Fibroblast of upper back skin (primary cell): ENCODE data around the gene LARP4B.

Source experiments
- DNase-seq: peaks from one replicate; pipeline ENCODE4 v3.0.0-alpha.2; 2013

The LARP4B gene

DNA sequence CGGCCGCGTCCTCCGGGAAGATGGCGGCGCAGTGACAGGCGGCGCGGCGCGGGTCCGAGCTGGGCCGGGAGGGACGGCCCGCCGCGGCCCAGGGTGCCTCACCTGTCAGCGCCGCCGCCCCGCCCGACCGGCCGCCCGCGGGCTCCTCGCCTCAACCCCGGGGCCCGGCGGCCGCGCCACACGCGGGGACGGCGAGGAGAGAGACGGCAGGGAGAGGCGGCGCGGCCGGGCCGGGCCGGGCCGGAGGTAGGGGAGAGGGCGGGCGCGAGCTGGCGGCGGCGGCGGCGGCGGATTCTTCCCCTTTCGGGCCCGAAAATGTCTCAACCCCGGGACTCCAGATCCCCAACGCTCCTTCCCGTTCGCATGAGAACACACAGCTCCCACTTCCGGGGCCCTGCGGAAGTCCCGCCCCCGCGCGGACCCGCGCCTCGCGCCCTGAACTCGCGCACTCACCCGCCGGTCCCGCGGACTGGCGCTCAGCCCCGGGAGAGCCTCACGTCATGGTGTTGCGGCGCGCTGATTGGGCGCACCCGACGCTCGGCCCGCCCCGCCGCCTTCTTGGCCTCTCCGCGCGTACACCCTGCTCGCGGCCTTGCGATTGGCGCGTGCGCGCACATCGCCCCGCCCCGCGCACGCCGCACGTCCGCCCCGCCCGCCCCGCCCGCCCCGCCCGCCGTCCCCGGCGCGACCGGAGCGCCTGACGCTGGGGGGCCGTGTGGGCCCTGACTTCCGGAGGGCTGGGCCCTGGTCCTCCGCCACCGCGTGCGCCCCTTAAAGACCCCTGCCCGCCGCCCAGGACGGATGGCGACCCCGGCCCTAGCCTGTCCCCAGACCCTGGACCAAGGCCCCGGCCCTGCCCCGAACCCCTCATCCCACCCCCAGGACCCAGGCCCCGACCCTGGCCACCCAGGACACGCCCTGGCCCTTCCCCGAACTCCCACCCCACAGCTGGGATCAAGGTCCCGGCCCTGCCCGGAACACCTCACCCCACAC, at the start of gene LARP4B:
Gene LARP4B, minus strand, starts transcription at position 380 of the 993 bp plus-strand sequence. CDS start 45,984 bp downstream, outside the sequence.
- peak; percentile 98 for DNase-seq

DNA sequence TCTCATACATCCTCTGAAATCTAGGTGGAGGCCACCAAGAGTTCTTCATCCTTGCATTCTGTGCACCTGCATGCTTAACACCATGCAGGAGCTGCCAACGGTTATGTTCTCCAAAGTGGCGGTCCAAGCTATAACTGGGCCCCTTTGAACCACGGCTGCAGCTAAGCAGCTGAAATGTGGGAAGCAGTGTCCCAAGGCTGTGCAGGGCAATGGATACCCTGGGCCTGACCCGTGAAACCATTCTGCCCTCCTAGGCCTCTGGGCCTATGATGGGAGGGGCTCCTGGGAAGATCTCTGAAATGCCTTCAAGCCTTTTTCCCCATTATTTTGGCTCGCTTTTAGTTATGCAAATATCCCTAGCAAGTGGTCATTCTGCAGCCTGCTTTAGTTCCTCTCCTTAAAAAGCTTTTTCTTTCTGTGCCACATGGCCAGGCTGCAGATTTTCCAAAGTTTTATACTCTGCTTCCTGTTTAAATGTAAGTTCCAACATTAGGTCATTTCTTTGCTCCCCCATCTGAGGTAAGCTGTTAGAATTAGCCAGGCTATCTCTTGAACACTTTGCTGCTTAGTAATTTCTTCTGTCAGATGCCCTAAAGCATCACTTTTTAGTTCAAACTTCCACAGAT, 49.1 kb upstream of the LARP4B start:
- no peak for DNase-seq

DNA sequence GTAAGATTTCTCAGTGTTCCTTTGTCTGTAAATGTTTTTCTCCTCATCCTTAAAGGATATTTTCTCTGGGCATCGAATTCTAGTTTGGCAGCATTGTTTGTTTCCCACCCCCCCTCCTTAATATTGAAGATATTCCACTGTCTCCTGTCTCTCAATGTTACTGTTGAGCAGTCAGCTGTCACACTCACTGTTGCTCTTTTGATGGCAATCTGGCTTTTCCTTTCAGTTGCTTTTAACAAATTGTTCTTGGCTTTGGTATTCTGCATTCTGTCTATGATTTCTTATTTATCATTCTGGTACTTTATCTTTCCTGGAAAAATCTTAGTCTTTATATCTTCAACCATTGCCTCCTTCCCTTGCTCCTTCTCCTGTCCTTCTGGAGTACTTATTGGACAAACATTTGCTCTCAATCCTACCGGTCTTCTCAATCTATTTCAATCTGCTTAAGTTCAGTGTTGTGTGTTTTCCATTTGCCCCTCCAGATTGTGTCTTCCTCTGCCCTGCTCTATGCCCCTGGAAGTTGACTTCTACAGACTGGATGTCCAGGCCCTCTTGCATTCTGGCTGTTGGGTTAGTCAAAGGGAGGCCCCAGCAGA, 47.4 kb upstream of the LARP4B start:
- DNase-seq, result no peak

DNA sequence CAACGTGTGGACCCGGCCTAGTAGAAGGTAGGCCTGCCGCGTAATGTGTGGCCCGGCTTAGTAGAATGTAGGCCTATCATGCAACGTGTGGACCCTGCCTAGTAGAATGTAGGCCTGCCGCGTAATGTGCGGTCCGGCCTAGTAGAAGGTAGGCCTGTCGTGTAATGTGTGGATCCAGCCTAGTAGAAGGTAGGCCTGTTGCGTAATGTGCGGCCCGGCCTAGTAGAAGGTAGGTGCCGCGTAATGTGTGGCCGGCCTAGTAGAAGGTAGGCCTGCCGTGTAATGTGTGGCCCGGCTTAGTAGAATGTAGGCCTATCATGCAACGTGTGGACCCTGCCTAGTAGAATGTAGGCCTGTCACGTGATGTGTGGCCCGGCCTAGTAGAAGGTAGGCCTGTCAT, 44.8 kb upstream of the LARP4B start:
- DNase-seq, result no peak

DNA sequence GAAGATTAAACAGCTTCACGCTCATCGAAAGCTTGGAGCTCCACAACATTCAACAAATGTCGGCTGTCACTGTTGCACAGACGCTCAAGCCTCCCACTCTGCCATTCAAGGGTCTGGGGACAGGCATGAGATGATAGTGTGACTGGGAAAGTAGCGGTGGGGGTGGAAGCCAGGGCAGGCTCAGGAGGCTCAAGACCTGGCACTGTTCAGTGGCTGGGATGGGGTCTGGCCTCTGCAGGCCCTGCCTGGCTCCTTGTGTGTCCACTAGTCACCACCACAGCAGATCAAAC, 43.2 kb upstream of the LARP4B start:
- no peak for DNase-seq

DNA sequence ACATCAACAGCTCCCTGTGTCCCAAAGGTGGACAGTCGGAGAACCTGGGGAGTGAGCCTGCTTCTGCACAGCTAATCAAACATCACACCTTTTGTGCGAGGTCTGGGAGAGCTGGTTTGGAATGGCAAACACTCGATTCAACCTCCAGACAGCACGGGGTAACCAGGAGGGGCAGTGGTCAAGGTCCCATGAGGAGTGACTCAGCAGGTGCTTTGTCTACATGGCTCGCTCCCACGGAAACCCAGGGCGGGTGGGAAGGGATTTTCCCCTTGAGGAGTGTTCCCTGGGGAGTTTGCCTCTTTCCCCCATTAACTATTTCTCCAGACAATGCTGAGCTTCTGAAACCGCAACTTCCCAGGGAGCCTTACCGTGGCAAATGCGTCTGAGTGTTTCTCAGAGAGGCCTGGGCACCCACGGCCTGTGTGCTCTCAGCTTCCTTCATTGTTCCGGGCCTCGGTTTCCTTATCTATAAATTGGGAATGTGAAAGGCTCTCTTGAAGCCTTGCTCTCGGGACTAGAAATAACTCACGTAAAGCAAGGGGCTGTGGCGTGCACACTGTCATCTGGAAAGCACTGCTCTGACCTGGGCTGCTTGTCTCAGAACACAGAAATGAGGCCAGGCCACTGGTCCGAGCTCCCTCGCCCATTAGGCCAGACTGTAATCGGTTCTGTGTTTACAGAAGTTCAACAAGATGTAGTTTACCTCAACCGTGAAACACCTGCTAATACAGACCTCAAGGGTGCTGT, 42.7 kb upstream of the LARP4B start:
- DNase-seq, result peak; percentile 20

DNA sequence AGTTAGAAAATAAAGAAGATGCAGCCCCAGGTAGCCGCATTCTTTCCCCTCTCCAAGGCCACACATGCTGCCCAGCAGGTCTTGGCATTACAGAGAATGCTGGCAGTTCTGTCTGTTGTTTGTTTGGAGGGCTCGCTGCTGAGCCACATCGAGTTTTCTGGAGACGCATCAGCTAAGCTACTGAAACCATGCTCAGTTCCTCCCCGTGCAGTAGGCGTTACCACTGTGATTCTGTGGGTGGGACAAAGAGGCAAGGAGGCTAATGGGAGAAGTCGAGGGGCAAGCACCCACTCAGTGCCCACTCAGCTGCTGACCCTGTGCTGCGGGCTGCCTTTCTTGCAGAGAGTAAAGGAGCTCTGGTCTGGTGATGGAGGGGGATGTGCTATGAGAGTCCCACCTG, 41.3 kb upstream of the LARP4B start:
- no peak for DNase-seq

DNA sequence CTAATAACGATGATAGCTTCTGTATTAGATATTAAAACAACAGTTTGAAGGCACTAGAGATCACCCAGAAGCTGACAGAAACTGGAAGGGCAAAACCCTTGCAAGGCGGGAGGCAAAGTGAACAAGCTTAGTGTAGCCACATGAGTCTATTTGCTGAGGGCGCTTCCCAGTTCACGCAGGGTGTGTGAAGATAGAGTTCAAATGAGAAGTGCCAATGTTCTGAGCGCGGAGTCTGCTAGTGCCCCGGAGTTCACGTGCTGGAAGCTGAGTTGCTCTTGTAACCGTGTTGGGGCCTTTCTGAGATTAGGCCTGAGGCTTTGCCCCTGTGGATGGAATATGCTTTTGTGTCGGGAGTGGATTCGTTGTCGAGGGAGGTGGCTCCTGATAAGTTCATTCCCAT, 40.1 kb upstream of the LARP4B start:
- DNase-seq, result no peak

DNA sequence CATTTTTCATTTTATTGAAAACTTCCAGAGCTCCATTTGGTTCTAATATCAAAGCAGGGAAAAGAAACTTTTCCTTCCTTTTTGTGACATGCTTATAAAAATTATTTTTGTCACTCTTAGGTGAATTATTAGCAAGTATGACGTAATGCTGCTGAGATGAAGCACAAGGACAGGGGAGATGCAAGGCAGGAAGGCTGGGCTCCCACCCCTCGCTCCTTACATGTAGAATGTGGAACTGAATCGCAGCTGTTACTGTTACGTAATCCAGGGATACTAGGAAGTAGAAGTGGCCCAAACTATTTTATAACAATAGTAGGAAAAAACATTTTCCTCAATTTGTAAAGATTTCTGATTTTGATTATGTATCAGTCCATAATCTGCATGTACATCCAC, 39.6 kb upstream of the LARP4B start:
- DNase-seq, result peak; percentile 42

DNA sequence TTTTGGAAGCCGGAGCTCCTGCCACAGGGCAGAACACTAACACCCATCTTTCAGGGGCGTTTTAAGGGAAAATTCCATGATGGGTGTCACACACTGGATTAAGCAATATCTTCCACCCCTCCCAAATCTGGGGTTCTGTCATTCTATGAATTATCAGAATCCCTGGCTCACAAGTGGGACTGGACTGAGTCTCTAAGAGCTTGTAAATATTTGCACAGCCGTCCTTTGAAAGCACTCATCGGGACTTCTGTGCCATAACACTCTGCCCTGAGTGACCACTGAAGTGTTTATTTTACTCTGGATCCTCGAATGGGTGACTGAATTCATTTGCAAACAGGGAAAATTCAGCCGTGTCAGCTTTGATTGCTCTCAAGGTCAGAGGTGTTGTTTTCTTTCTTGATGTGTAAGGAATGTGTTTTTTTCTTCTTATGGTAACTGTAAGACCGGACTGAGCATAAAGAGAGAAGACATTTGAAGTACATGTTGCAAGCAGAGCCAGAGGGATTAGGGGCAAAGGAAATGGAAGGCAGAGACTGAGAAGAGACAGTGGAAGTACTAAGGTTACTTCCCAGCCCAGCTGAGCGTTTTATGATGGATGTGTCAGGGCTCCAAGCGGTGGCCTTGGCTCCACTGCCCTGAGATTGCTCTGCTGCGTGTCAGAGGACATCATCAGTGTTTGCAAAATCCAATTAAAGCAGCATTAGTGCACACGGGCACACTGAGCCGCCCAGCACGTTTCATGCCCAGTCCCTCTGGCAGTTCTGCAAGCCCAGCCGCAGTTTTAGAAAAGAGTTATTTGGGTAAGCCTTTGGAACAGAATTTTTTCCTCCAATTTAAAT, 39.0 kb upstream of the LARP4B start:
- no peak for DNase-seq

DNA sequence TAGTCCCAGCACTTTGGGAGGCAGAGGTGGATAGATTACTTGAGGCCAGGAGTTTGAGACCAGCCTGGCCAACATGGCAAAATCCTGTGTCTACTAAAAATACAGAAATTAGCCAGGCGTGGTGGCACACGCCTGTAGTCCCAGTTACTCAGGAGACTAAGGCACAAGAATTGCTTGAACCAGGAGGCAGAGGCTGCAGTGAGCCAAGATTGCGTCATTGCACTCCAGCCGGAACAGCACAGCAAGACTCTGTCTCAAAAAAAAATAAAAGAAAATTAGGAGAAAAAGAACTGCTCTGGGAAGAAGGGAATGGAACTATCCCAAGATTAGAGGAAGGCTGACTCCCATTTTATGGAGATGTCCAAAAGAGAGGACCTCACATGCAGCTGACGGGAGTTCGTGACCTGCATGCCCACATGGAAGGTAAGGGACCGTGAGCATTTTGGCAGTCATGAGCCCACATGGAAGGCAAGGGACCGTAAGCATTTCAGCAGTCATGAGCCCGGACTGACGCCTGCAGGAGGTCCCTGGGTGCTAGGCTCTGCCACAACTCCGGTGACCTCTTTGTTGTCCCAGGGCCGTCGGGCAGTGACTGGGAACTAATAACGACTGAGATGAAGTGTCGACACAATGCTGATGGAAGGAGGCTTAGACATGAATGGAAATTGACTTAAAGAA, 38.1 kb upstream of the LARP4B start:
- no peak for DNase-seq

DNA sequence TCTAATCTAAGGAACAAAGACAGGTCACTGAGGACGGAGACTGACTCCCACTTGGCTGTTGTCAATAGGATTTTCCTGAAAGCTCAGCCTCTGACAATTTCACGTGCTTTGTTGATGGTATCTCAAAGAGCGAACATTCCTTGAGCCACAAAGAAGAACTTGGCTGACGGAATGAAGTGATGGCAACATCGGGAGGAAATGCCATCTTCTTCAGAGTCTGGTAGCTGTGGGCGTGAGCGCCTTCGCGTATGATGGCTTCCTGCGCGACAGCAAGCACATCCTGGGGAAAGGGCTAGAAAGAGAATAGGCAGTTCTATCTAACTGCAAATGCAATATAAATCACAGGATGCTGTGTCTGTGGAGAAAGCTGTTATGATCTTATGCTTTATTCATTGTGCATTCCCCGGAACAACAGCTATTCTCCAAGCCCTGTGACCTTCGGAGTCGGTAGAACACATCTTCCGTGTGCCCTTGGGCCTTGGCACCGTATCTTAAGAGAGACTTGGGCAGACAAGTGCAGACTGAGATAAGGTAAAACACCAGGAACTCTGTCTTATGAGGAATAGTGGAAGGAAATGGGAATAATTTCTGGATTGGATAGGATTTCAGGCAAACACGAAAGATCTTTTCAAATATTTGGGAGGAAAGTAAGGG, 37.2 kb upstream of the LARP4B start:
- no peak for DNase-seq

DNA sequence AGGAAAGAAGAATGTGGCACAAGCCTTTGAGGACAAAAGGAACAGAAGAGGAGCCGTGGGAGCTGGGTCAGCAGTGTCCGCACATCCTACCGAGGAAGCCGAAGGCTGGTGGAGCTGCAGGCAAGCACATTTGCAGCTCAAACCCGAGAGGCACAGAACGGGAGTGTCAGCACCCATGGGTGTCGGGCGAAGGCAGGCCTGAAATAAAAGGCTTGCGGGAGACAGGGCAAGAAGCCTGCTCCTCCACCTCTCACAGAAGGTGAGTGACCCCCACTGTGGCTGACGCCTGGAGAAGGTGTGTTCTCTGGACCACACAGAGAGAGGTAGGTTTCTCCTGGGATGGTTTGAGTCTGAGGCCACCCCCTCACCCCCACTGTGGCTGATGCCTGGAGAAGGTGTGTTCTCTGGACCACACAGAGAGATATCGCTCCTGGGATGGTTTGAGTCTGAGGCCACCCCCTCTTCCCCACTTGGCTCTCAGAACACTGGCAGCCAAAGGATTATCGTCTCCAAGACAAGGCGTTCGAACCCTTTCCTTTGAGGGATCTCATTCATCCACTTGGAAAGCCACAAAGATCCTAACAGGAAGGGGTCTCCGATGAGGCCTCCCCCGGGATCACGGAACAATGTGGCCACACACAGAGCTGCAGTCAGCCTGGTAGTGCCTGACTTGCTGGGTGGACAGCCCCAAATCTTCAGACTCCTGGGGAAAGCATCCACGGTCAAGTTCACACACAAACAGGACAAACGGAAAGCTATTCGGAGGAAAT, 35.1 kb upstream of the LARP4B start:
- DNase-seq, result no peak

DNA sequence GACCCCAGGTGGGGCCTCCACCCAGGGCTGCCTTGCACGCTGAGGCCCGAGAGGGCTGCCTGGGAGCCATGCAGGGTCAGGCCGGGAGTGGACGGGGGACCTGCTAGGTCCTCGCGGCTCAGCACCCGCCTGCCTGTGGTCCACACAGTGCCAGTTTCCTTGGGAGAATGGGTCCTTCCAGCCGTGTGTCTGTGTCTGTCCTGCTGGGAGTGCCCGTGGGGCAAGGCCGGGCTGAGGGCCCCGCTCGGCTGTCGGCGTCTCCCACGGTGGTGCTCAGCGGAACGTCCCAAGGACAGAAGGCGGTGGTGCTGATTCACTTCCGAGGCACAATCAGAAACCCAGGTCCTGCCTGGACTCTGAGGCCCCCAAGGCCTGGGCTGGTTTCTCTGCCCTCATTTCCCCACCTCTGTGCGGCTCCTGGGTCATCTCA, 33.5 kb upstream of the LARP4B start:
- DNase-seq, result no peak

DNA sequence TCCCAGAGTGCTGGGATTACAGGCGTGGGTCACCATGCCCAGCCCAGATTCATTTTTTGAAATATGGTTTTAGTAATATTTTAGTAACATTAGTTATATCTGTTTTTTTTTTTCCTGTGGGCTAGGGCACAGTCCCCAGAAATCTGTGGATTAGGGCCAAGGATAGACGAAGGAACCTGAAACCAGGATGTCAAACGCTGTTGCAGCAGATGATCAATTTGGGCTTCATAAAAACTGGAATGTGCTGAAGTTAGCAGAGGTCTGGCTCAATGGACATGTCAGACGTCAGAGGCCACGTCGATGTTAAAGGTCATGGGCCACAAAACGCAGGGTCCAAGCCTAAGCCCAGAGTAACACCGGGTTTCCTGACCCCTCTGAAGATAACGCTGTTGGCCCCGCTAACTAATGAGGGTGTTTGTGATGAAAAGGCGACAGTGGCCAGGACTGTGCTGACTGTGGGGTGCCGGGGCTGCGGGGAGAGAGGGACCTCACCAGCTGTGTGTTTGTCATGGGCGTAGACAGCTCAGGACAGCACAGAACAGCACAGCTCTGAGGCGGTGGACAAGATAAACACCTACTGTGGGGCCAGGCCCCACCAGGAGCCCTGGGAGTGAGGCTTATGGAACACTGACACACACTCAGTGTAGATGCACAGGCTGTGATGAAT, 32.9 kb upstream of the LARP4B start:
- DNase-seq, result peak; percentile 53

DNA sequence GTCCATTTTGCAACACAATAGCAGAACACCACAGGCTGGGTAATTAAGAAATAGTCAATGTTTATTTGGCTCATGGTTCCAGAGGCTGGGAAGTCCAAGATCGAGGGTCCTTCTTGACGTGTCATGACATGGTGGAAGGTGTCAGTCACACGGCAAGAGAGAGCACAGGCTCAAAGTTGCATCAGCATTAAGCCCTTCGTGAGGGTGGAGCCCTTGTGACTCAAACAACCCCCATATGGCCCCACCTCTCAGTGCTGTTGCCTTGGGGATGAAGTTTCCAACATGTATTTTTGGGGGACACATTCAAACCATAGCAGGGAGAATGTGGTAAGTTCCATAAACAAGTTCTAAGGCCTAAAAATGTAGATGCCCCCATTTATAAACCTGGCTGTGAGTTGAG, 32.1 kb upstream of the LARP4B start:
- DNase-seq, result no peak

DNA sequence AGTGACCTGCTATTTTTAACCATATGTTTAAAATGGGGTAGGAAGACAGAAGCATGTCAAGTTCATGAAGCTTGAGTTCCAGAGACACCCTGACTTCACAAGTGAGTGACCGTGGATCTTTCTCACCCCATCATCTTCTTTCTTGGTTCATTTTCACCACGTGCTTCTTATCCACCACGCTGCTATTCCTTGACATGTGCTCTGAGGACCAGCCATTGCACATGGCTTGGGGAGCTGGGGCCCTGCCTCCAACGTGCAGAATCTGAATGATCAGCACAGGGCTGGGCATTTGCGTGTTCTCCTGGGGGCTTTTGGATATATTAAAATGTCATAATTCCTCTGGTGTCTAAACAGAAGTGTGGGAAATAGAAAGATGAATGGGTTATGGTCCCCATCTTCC, 31.7 kb upstream of the LARP4B start:
- no peak for DNase-seq

DNA sequence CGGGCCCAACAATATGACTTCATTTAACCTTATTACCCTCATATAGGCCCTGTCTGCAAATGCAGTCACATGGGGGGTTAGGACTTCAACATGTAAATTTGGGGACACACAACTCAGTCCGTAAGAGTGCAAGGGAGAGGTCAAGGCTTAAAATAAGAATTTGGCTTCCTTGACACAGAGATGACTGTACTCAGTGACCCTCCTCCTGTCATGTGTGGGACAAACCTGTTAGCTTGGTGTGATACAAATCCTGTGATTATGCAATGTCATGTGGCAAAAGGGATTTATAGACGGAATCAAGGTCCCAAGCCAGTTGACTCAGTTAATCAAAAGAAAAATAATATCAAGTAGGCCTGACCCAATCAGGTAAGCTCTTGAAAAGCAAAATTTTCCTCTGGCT, 30.8 kb upstream of the LARP4B start:
- DNase-seq, result no peak

DNA sequence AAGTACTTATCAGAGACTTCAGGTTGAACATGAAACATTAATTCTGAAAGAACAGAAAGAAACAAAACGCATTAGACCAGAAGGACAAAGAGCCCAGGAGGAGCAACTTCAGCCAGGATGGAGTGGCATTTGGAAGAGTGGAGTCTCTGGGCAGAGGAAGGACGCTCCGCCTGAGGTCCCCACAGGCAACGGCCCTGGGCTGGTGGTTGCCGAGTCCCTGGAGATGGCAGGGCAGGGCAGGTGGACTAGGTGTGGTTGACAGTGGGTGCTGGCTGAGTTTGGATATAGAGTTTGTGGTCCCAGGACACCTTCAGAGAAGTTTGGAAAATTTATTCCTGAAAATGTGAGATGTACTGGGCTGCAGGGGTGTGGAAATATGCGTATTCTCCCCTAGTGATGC, 27.4 kb upstream of the LARP4B start:
- DNase-seq, result no peak

DNA sequence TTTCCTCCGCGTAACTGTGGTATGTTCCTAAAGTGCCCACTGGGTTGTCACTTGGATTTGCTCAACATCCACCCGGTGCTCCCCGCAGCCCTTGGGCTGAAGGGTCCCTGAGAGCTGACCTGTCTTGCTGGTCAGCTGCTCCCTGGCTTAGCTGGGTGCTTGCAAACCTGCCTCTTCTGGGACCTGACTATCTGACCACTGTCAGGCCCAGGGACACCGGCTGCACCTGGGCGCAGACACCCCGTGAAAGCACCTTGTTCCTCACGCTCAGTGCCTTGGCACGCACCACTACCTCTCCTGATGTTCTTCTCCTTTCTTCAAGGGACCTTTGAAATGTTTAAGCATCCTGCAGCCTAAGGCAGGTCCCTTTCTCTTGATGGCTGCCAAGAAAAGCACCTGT, 26.6 kb upstream of the LARP4B start:
- DNase-seq, result no peak
